Subcutaneous abdominal adipose tissue (tissue), 5 donors: ENCODE data around the gene ENTPD2.
"Not testable (repeated sequence)": the region's sequence is repeated elsewhere in the genome, so short reads cannot be mapped to it uniquely, and the experiment has no call there.

Experiments used
- H3K27ac ChIP-seq: one replicate; pipeline ENCODE4 v1.7.0; 2013; ENCODE audit warnings: low read depth, mild to moderate bottlenecking, inconsistent platforms, low read length, moderate library complexity
- H3K27me3 ChIP-seq, 5 donors: one replicate each; pipeline ENCODE4 v1.7.0; 2013; ENCODE audit warnings: low read length in 5 of 5, inconsistent platforms in 1 of 5; ENCODE audit not compliant: control insufficient read depth in 5 of 5, insufficient read depth in 4 of 5
- H3K36me3 ChIP-seq, 5 donors: one replicate each; pipeline ENCODE4 v1.7.0; 2013; ENCODE audit warnings: low read length in 5 of 5; ENCODE audit not compliant: control insufficient read depth in 5 of 5, insufficient read depth in 5 of 5
- H3K4me1 ChIP-seq, 5 donors: one replicate each; pipeline ENCODE4 v1.7.0; 2013; ENCODE audit warnings: low read length in 5 of 5, mild to moderate bottlenecking in 3 of 5, moderate library complexity in 1 of 5; ENCODE audit not compliant: control insufficient read depth in 5 of 5, insufficient read depth in 5 of 5
- H3K4me3 ChIP-seq, 5 donors: one replicate each; pipeline ENCODE4 v1.7.0; 2013; ENCODE audit warnings: low read length in 5 of 5, low read depth in 1 of 5
- H3K9ac ChIP-seq, 5 donors: one replicate each; pipeline ENCODE4 v1.7.0; 2013; ENCODE audit warnings: low read length in 5 of 5, mild to moderate bottlenecking in 4 of 5, moderate library complexity in 3 of 5
- H3K9me3 ChIP-seq, 5 donors: one replicate each; pipeline ENCODE4 v1.7.0; 2013; ENCODE audit warnings: low read length in 5 of 5; ENCODE audit not compliant: control insufficient read depth in 5 of 5
- donor health status: healthy.
- donor health status: healthy.
- donor health status: healthy.
- donor health status: healthy.
- donor health status: healthy.

The ENTPD2 gene

DNA sequence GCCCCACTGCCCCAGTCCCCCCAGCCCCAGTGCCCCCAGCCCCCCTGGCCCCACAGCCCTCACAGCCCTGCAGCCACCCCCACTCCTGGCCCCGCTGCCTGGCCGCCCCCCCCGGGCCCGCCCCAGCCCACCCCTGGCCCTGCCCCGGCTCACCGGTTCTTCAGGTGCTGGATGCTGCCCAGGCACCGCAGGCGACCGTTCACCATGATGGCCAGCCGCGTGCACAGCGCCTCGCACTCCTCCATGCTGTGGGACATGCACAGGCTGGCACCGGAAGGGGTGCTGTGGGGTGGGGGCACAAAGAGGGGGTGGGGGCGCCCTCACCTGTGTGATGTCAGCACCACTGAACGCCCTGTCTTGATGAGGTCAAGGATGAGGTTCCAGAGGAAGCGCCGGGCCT is 44.6 kb downstream of the ENTPD2 start:
- Histone ChIP-seq H3K9me3 (peaks cover 0 to 3% (median 0%) of the 10 kb centered on the region in 5 donors), H3K27ac (no peak overlapping the region), H3K27me3 (no peaks in the 10 kb centered on the region), H3K4me1 (no peaks in the 10 kb centered on the region), H3K36me3 (peaks cover 0 to 56% (median 39%) of the 10 kb centered on the region in 5 donors), H3K4me3 (no peak overlapping the region), H3K9ac (no peak overlapping the region)

DNA sequence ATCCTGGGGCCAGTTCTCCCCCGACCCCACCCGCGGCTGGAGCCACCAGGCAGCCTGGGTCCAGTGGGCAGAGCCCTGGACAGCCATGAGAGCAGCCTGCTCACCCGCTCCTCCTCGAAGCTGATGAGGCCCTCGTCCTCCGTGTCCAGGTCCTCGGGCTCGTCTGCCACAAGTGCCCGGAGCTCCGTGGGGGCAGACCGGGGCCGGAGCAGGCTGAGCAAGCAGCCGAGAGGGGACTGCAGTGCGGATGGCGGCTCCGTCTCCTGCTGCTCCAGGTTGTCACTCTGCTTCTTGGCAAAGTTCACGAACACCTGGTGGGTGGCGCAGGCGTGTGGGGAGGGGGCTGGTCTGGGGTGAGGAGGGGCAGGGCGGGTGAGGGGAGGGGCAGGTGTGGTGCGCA is 45.5 kb downstream of the ENTPD2 start:
- Histone ChIP-seq H3K36me3 (peaks cover 0 to 47% (median 32%) of the 10 kb centered on the region in 5 donors), H3K4me3 (no peak overlapping the region), H3K27ac (no peak overlapping the region), H3K9ac (no peak overlapping the region), H3K27me3 (no peaks in the 10 kb centered on the region), H3K4me1 (no peaks in the 10 kb centered on the region), H3K9me3 (peaks cover 0 to 3% (median 0%) of the 10 kb centered on the region in 5 donors)

DNA sequence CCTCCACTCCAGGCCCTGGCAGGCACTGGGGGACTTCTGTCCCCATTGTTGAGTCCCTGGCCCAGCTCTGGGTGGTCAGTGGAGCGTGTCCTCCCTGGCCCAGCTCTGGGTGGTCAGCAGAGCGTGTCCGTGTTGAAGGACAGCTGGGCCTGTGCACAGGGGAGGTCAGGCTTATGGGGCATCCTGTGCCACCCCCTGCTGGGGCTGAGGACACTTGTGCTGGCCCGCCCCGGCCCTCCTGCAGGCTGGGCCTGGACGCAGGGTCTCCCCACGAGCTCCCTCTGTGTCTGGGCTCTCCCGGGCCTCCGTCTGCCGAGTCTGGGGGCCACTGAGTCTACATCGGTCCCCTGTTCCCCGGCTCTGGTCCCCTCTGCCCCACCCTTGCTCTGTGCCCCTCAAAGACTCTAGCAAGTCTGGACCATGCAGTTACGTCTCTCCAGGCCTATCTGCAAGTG is 46.0 kb downstream of the ENTPD2 start:
- H3K9me3 ChIP-seq = peaks cover 0 to 3% (median 0%) of the 10 kb centered on the region in 5 donors
- H3K27ac ChIP-seq = no peak overlapping the region
- H3K4me1 ChIP-seq = no peaks in the 10 kb centered on the region
- no peak overlapping the region for H3K9ac ChIP-seq
- H3K27me3 ChIP-seq = no peaks in the 10 kb centered on the region
- peaks cover 0 to 44% (median 30%) of the 10 kb centered on the region in 5 donors for H3K36me3 ChIP-seq
- H3K4me3 ChIP-seq = no peak overlapping the region

DNA sequence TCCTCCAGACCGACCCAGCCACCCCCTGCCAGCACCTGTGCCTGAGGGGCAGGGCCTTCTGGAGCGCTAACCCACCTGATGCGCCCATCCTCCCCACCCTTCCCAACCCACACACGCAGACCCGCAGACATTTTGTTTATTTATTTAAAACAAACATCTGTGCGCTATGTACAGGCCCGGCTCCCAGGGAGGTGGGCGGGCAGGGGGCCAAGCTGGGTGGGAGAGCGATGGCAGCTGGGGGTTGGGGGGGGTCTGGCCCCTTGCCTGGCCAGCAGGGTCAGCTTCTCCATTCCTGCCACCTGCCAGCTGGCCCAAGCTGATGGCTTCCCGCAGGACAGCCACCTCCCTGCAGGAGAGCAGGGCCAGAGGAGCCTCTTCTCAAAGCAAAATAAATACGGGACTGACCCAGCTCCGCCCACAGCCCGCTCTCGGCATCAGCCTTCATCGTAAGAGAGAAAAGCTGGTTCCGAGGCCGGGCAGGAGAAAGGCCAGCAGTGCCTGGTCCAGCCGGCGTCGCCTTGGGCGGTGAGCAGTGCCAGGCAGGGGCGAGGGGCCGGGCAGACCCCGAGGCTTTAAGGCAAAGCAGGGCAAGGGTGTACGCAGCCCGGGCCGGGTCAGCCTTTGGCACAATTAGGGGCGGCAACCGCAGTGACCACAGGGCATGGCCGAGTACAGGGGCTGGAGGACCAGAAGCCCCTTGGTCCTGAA is 46.6 kb downstream of the ENTPD2 start:
- no peak overlapping the region for H3K27ac ChIP-seq
- H3K4me1 ChIP-seq = no peaks in the 10 kb centered on the region
- H3K9ac ChIP-seq = no peak overlapping the region
- H3K9me3 ChIP-seq = peaks cover 0 to 3% (median 0%) of the 10 kb centered on the region in 5 donors
- no peak overlapping the region for H3K4me3 ChIP-seq
- H3K36me3 ChIP-seq = peaks cover 0 to 38% (median 25%) of the 10 kb centered on the region in 5 donors
- H3K27me3 ChIP-seq = no peaks in the 10 kb centered on the region

DNA sequence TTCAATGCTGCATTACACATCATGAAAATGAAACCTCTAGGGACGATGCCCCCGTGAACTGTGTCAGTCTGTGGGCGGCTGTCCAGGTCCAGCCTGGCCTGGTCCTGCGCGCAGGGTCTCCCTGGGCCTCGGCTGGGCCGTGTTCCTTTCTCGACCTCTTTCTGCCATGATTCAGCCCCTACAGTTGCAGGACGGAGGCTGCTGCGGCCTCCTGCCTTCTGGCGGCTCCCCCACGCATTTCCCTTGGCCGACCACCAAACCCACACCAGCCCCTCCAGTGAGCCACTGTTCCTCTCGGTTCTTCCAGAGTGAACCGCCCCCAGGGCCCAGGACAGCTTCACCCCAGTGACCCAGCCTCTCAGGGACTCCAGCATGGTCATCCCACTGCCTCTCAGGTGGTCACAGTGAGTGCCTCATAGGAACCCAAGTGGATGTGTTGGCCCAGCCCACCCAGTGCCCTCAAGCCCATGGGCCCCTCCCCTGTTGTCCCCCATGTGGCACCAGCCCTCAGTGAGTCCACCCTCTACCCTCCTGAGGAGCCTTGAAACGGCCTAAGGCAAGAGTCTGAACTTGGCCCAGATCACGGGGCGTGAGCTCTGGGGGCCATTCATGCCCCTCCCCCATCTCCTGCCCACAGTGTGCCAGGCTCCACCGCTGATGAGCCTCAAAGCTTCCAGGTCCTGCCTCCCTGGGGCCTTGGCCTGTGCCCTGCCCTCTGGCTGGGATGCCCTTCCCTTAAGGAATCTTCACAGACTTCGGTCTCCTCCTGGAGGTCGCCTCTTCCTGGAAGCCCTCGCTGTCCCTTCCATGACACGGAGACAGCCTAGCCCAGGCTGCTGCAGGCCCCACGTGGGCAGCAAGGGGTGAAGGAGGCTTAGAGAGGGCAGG is 47.5 kb downstream of the ENTPD2 start:
- Histone ChIP-seq H3K9me3 (peaks cover 0 to 3% (median 0%) of the 10 kb centered on the region in 5 donors), H3K36me3 (peaks cover 0 to 30% (median 17%) of the 10 kb centered on the region in 5 donors), H3K9ac (no peak overlapping the region), H3K27ac (no peak overlapping the region), H3K4me3 (no peak overlapping the region), H3K4me1 (peaks cover 0 to 3% (median 0%) of the 10 kb centered on the region in 5 donors), H3K27me3 (no peaks in the 10 kb centered on the region)

DNA sequence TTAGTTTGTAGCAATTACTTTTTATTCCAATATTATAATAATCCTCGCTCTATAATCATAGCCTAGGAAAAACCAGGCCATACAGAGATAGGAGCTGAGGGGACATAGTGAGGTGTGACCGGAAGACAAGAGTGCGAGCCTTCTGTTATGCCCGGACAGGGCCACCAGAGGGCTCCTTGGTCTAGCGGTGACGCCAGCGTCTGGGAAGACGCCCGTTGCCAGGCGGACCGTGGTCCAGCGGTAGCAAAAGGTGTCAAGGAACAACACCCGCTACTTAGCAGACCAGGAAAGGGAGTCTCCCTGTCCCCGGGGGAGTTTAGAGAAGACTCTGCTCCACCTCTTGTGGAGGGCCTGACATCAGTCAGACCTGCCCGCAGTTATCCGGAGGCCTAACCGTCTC is 49.6 kb downstream of the ENTPD2 start:
- not testable (repeated sequence) for H3K27ac ChIP-seq, H3K4me3 ChIP-seq, H3K9ac ChIP-seq, H3K9me3 ChIP-seq, H3K27me3 ChIP-seq
- peaks cover 0 to 13% (median 5%) of the 10 kb centered on the region in 5 donors for H3K4me1 ChIP-seq
- peaks cover 0 to 16% (median 9%) of the 10 kb centered on the region in 5 donors for H3K36me3 ChIP-seq

DNA sequence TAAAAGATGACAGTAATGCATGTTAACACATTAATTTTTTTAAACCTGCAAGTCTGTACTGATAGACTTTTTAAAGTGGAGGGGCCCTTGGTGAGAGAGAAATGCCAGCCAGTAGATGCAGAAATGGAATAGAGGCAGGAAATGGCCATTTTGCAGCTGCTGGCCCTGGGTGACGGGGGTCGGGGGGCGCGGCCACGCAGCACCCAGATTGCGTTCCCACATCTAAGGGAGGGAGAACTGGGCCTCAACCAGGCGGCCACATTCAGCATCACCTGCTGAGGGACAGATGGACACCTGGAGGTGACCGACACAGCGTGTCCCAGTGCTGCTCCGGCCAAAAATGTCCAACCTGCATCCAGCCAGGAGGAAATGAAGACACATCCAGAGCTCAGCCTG is 51.2 kb downstream of the ENTPD2 start:
- Histone ChIP-seq H3K9me3 (peaks cover 0 to 3% (median 0%) of the 10 kb centered on the region in 5 donors), H3K4me3 (no peak overlapping the region), H3K27ac (no peak overlapping the region), H3K27me3 (no peaks in the 10 kb centered on the region), H3K4me1 (peaks cover 0 to 13% (median 5%) of the 10 kb centered on the region in 5 donors), H3K36me3 (peaks cover 0 to 4% (median under 1%) of the 10 kb centered on the region in 5 donors), H3K9ac (no peak overlapping the region)

DNA sequence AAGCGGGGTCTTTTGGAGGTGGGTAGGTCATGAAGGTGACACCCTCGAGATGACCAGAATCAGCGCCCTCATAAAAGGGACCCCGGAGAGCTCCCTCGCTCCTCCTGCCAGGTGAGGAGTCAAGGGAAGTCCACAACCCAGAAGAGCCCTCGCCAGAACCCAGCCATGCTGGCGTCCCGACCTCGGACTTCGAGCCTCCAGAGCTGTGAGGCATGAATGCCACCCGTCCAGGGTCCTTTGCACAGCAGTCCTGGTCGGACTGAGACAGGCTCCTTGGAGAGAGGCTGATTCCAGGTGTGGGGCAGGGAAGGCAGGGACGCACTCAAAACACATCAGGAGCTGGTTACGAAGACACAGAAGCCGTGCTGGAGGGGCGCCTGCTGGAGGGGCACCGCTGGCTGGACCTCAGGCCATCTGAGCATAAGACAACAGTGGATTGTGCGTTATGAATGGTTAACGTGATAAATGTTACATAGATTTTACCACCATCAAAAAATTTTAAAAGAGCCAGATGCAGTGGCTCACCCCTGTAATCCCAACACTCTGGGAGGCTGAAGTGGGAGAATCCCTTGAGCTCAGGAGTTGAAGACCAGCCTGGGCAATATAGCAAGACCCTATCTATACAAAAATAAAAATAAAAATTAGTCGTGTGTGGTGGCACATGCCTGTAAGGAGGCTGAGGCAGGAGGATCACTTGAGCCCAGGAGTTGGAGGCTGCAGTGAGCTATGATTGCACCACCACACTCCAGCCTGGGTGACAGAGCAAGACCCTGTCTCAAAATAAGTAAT is 51.8 kb downstream of the ENTPD2 start:
- no peak overlapping the region for H3K4me3 ChIP-seq
- H3K36me3 ChIP-seq = no peaks in the 10 kb centered on the region
- no peak overlapping the region for H3K27ac ChIP-seq
- H3K4me1 ChIP-seq = peaks cover 0 to 13% (median 5%) of the 10 kb centered on the region in 5 donors
- peaks cover 0 to 6% (median 1%) of the 10 kb centered on the region in 5 donors for H3K27me3 ChIP-seq
- no peak overlapping the region for H3K9ac ChIP-seq
- peaks cover 0 to 3% (median 0%) of the 10 kb centered on the region in 5 donors for H3K9me3 ChIP-seq

DNA sequence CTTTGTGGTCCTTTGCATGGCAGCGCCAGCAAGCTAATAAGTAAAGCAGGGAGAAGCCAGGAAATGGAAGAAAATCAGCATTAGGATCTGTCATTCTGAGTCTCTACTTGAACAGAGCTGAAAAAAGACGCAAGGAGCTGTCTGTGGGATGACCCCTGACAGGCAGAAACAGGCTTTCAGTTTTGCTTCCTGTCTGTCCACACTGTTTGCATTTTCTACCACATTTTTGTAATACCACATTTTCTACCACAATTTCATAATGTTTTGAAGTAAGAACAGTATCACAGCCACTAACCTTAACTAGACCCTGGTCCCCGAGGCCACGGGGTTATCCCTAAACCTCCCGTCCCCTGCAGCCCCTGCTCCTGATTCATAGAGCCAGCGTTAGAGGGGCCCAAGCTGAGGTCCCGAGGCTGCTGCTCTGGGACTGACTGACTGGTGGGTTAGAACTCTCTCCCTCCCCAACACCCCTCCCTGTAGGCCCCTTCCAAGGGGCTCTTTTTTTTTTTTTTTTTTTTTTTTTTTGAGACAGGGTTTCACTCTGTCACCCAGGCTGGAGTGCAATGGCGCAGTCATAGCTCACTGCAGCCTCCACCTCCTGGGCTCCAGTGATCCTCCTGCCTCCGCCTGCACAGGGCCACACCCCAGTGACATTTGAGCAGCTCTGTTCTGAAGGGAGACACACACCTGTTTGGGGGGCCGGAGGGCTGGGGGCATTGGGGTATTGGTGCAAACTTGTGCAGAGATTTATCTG is 53.5 kb downstream of the ENTPD2 start:
- peaks cover 0 to 3% (median 0%) of the 10 kb centered on the region in 5 donors for H3K9me3 ChIP-seq
- H3K4me3 ChIP-seq = no peak overlapping the region
- peak overlapping the region in 2 of 5 donors; percentile 35 to 45 for H3K9ac ChIP-seq
- peaks cover 0 to 19% (median 13%) of the 10 kb centered on the region in 5 donors for H3K27me3 ChIP-seq
- H3K27ac ChIP-seq = no peak overlapping the region
- H3K4me1 ChIP-seq = peaks cover 0 to 29% (median 17%) of the 10 kb centered on the region in 5 donors
- no peaks in the 10 kb centered on the region for H3K36me3 ChIP-seq
